ENCODE measurements around the gene MYH14. TPM values are rescaled to one million over a fixed set of nuclear protein-coding genes. Genes with fewer than 3 reads are reported as not detected.

The MYH14 gene
- total and polyA plus RNA-seq, 2 of the 8 experiments (the other 6 are each of a cell fraction or from before 2014, with no cell fraction given): 17.3 to 28.6 TPM

DNA sequence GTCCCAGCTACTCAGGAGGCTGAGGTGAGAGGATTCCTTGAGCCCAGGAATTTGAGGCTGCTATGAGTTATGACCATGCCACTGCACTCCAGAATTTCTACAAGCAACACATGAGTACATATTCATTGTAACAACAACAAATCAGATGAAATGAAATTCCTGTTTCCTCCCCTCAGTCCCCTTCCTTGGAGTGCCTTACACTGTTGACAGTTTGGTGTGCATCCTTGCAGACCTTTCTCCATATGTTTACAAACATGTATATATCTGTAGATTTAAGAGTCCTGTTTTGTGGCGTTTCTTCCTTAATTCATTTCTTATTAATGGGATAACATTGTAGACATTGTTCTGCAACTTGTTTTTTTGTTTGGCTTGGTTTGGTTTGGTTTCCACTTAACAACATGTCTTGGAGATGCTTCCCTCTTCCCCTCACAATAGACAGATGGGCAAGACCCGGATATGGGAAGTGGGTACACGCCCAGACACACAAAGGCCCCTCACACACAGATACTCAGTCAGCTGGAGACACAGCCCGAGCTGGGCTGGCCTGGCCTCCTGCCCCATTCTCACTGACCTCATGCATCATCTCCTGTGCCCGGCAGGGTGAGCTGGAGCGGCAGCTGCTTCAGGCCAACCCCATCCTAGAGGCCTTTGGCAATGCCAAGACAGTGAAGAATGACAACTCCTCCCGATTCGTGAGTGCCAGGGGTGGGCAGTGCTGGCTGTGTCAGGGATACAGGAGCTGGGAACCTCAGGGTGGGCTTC, 21.7 kb downstream of the MYH14 start:
- no peak overlapping the region for H3K56ac ChIP-seq (replicated peaks; ENCODE audit: insufficient read length, low read depth, low read length)
- no peak overlapping the region for H2BK15ac ChIP-seq (ENCODE audit: low read length)
- no peak overlapping the region for H3K18ac ChIP-seq (ENCODE audit: extremely low read depth, low read length)
- no peak overlapping the region for H4K5ac ChIP-seq (ENCODE audit: insufficient read length, low read depth, low read length)
- no peaks in the 10 kb centered on the region for H3K23me2 ChIP-seq (ENCODE audit: low read depth, low read length)
- no peak overlapping the region for H3K27ac ChIP-seq (ENCODE audit: low read depth, low read length)
- TF ChIP-seq HDAC6 (IDR thresholded peaks at IDR 0.05; ENCODE audit: low read depth, low read length) (no peak), EZH2 (IDR thresholded peaks at IDR 0.05; ENCODE audit: low read depth, low read length, severe bottlenecking) (no peak), KDM5A (IDR thresholded peaks at IDR 0.05; ENCODE audit: low read length) (no peak), SIRT6 (IDR thresholded peaks at IDR 0.05; ENCODE audit: low read length) (no peak), POLR2AphosphoS5 (IDR thresholded peaks at IDR 0.05; ENCODE audit: low read depth, low read length) (no peak), NANOG (IDR thresholded peaks at IDR 0.05; ENCODE audit: insufficient read depth, low read depth, low read length, poor library complexity, severe bottlenecking) (no peak), SRF (IDR thresholded peaks at IDR 0.05; ENCODE audit: low read depth, low read length) (no peak), FOSL1 (IDR thresholded peaks at IDR 0.05; ENCODE audit: insufficient read depth, low read depth, low read length) (no peak), TAF1 (IDR thresholded peaks at IDR 0.05; ENCODE audit: low read depth, low read length) (no peak), ASH2L (IDR thresholded peaks at IDR 0.05; ENCODE audit: low read length) (no peak), YY1 (IDR thresholded peaks at IDR 0.05; ENCODE audit: low read depth, low read length) (no peak)
- TF ChIP-seq, protein P1, sequence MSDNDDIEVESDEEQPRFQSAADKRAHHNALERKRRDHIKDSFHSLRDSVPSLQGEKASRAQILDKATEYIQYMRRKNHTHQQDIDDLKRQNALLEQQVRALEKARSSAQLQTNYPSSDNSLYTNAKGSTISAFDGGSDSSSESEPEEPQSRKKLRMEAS (IDR thresholded peaks at IDR 0.05): no peak
- H2AK5ac ChIP-seq (ENCODE audit: low read depth, low read length): no peak overlapping the region
- H3K4me1 ChIP-seq (replicated peaks in 1 of 4; ENCODE audit: control insufficient read depth in 3 of 4, insufficient read depth in 4 of 4, low read length in 3 of 4): no peaks in the 10 kb centered on the region; a peak in 1 of 7 replicates
- no peaks in the 10 kb centered on the region for H3K79me2 ChIP-seq (ENCODE audit: control insufficient read depth in 1 of 2, insufficient read depth in 2 of 2, low read length in 2 of 2)
- no peak overlapping the region for H2BK120ac ChIP-seq (replicated peaks; ENCODE audit: low read depth, low read length)
- DNase-seq (ENCODE audit: low read depth in 1 of 2, low spot score in 2 of 2): no peak
- no peaks in the 10 kb centered on the region for H3K27me3 ChIP-seq (replicated peaks in 1 of 4; ENCODE audit: control insufficient read depth in 3 of 4, extremely low read depth in 1 of 4, insufficient read depth in 3 of 4, low read length in 3 of 4)
- H2AFZ ChIP-seq (ENCODE audit: low read length): no peak overlapping the region
- H2BK5ac ChIP-seq (ENCODE audit: low read depth, low read length): no peak overlapping the region
- peaks cover 0 to 2% of the 10 kb centered on the region in 2 experiments for H4K20me1 ChIP-seq (replicated peaks in 1 of 2; ENCODE audit: control insufficient read depth in 1 of 2, insufficient read depth in 2 of 2, low read length in 2 of 2)
- peaks cover 0 to 12% (median 0%) of the 10 kb centered on the region in 4 experiments; a peak in 4 of 8 replicates for H3K36me3 ChIP-seq (ENCODE audit: control insufficient read depth in 2 of 4, insufficient read depth in 4 of 4, low read length in 3 of 4)
- H3K9ac ChIP-seq (replicated peaks in 1 of 4; ENCODE audit: extremely low read depth in 1 of 4, low read depth in 3 of 4, low read length in 3 of 4): no peak overlapping the region
- no peak overlapping the region for H3K4ac ChIP-seq (replicated peaks; ENCODE audit: insufficient read length, low read depth, low read length)
- no peak overlapping the region; the same call in 1 of the 2 replicates for H4K8ac ChIP-seq (ENCODE audit: extremely low read depth, insufficient read depth, low read length)
- WGBS, 2 experiments (ENCODE audit: extremely low coverage in 1 of 2, insufficient coverage in 1 of 2, insufficient read length in 1 of 2, insufficient replicate concordance in 2 of 2, low coverage in 1 of 2, low lambda C conversion rate in 2 of 2, missing lambda C conversion rate in 1 of 2): 91% methylated on average over 8 of the region's 8 CpGs; no CpG with 5 or more reads in 1 of the 2 experiments
- no peak overlapping the region for H2BK20ac ChIP-seq (ENCODE audit: low read length)
- H3K23ac ChIP-seq (ENCODE audit: insufficient read length): no peak overlapping the region
- POLR2A ChIA-PET (ENCODE audit: partially characterized antibody): no interaction called here
- H3K9me3 ChIP-seq (ENCODE audit: insufficient read depth in 2 of 2, low read depth in 1 of 2, low read length in 1 of 2): no peaks in the 10 kb centered on the region
- H4K91ac ChIP-seq (replicated peaks; ENCODE audit: insufficient read length, low read length): no peak overlapping the region
- no peak overlapping the region for H2BK12ac ChIP-seq (ENCODE audit: low read depth, low read length)
- no peaks in the 10 kb centered on the region for H3K79me1 ChIP-seq (ENCODE audit: low read depth, low read length)
- no peak for FAIRE-seq
- no peak overlapping the region for H3K14ac ChIP-seq (ENCODE audit: insufficient read length)
- CTCF ChIA-PET (ENCODE audit: partially characterized antibody): interaction anchor here (2.4 kb wide), 1 partner anchor 12 kb away, joined by 8 read pairs; no protein-coding TSS in a partner anchor
- no peak overlapping the region for H3K4me3 ChIP-seq (ENCODE audit: extremely low read depth in 1 of 4, insufficient read depth in 2 of 4, low read depth in 3 of 4, low read length in 4 of 4)
- H3K4me2 ChIP-seq (ENCODE audit: insufficient read depth in 1 of 2, low read depth in 2 of 2, low read length in 2 of 2): no peak overlapping the region
